Measurements from ENCODE around the gene WFDC9.
"Not testable (repeated sequence)": the region's sequence is repeated elsewhere in the genome, so short reads cannot be mapped to it uniquely, and the experiment has no call there.

WFDC9 gene

DNA sequence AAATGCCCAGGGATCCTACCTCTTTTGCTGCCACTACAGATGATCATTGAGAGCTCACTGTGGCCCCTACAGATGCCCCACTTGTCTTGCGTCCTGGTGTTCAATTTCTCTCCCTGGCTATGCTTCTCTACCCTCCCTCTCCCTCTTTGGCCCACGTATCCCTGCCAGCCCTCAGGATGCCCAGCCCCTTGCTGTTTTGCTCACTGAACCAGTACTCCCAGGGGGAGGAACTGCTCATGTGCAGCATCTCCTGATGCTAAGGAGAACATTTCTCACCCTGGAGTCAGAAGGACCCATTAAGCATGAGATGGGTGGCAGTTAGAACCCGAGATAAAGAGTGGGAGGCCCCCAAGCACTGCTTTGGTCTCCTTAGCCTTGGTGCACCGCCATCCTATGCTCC is at the start of gene WFDC9:
Gene WFDC9, minus strand, starts transcription at position 101 of the 400 bp plus-strand sequence. CDS start 21,103 bp downstream, outside the sequence.
- DNase-seq: no peak

DNA sequence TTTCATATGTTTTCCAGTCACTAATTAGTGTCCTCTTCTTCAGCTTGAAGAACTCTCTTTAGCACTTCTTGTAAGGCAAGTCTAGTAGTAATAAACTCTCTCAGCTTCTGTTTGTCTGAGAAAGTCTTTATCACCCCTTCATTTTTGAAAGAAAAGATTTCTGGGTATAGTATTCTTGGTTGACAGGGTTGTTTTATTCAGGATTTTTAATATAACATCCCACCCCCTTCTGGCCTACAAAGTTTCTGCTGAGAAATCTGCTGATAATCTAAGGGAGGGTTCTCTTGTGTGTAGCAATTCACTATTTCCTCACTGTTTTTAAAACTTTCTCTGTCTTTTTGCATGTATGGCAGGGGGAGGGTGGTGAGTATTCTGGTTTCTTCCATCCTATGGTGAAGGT is 48.6 kb upstream of the WFDC9 start:
- no peak for DNase-seq

DNA sequence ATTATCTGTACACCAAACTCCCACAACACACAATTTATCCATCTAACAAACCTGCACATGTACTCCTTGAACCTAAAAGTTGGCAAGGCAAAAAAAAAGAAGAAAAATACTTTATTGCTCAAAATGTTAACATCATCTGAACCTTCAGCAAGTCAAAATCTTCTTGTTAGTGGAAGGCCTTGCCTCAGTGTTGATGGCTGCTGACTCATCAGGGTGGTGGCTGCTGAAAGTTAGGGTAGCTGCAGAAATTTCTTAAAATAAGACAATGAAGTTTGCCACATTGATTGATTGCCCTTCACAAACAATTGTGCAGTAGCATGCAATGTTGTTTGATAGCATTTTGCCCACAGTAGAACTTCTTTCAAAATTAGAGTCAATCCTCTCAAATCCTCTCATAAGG is 41.7 kb upstream of the WFDC9 start:
- no peak for DNase-seq

DNA sequence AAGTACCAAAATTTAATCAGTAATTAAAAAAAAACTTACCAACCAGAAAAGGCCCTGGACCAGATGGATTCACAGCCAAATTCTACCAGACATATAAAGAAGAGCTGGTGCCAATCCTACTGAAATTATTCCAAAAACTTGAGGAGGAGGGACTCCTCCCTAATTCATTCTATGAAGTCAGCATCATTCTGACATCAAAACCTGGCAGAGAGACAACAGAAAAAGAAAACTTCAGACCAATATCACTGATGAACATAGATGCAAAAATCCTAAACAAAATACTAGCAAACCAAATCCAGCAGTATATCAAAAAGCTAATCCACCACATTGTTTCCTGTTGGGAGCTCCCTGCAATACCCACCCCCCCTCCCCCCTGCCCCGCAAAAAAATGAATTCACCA is 39.1 kb upstream of the WFDC9 start, which contains the start of gene WFDC11:
Gene WFDC11, minus strand, starts transcription at position 101 of the 400 bp plus-strand sequence. CDS start 19,639 bp downstream, outside the sequence.
- no peak for DNase-seq

DNA sequence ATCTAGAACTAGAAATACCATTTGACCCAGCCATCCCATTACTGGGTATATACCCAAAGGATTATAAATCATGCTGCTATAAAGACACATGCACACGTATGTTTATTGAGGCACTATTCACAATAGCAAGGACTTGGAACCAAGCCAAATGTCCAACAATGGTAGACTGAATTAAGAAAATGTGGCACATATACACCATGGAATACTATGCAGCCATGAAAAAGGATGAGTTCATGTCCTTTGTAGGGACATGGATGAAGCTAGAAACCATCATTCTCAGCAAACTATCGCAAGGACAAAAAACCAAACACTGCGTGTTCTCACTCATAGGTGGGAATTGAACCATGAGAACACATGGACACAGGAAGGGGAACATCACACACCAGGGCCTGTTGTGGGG is 26.0 kb upstream of the WFDC9 start:
- not testable (repeated sequence) for DNase-seq

DNA sequence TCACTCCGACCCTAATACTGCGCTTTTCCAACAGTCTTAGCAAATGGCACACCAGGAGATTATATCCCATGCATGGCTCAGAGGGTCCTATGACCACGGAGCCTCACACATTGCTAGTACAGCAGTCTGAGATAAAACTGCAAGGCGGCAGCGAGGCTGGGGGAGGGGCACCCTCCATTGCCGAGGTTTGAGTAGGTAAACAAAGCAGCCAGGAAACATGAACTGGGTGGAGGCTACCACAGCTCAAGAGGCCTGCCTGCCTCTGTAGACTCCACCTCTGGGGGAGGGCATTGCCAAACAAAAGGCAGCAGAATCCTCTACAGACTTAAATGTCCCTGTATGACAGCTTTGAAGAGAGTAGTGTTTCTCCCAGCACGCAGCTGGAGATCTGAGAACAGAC is 20.6 kb upstream of the WFDC9 start:
- peak; percentile 81 for DNase-seq

DNA sequence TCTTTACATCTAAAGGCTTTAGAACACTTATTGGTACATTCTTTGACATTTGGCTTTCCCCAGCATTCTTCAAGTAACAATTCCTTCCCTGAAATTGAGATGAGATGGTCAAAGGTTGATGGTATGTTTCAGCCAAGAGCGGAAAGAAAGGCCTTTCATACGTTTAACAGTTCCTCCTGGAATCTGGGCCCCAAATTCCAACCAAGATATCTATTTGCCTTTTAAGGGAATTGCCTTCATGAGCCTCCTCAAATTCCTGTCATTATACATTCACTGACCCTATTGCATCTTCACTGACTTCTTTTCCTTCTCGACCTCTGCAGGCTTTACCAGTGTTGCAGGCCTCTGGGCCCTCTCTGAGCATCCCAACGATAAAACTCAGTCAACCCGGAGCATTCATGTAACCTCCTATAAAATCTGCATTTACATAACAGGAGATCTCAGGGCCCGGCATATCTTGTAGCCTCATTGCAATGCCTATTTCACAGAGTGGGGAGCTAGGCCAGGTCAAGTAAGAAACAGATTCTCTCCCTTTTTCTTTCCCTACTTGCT is 18.3 kb upstream of the WFDC9 start:
- DNase-seq: no peak

DNA sequence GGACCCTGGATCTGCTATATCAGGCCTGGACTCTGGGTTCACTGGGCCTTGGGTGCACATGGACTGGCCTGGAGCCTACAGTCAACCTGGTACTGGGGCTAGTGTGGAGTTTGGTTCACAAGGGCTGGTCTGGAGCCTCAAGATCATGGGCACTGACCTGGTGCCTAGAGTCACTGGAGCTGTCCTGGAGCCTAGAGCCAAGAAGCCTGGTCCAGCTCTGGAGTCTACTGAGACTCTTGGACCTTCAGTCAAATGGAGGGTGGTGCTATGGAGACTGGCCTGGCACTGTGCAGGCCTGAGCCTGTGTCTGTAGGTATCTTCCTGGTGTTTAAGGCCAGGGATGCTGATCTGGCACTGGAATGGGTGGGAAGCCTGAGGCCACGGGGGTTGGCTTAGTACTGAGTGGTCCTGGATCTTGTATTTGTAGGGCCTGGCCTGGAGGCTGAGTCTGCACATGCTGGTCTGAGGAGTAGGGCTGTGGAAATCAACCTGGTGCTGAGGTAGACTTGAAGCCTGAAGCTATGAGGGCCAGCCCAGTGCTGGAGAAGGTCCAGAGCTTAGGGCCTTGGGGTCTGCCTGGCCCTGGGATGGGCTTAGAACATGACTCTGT is 16.5 kb upstream of the WFDC9 start:
- DNase-seq: no peak

DNA sequence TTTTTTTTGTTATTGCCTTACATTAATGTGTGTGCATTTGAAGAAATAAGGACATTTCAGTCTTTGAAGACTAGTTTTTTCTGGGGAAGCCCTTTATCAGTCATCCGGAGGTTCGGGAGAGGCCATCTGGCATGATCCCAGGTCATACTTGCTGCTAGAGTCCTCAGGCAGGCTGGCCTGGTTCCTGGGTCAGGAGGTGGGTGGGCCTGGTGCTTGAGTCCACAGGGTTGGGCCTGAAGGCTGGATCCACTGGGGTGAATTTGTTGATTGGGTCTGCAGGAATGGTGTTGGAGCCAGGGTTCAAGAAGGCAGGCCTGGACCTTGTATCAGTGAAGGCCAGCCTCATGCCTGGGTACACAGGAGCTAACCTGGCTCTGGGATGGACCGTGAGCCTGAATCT is 15.8 kb upstream of the WFDC9 start:
- no peak for DNase-seq

DNA sequence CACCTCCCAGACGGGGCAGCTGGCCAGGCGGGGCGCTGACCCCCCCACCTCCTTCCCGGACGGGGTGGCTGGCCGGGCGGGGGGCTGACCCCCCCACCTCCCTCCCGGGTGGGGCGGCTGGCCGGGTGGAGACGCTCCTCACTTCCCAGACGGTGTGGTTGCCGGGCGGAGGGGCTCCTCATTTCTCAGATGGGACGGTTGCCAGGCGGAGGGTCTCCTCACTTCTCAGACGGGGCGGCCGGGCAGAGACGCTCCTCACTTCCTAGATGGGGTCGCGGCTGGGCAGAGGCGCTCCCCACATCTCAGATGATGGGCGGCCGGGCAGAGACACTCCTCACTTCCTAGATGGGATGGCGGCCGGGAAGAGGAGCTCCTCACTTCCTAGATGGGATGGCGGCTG is 14.8 kb upstream of the WFDC9 start:
- DNase-seq: not testable (repeated sequence)

DNA sequence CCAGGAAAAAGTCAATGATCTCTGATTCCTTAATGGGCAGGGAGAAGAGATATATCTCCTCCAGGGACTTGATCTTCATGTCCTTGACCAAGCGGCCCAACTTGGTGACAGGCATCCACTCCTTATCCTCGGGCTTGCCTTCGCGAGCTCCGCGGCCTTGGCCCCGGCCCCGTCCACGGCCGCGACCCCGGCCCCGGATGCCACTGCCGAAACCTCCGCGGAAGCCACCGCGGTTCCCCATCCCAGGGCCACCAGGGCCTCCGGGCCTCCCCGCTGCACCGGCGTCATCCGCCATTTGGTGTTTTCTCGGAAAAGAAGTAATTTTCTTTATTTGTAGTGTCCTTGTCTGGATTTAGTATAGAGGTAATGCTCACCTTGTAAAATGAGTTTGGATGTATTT is 10.0 kb upstream of the WFDC9 start:
- not testable (repeated sequence) for DNase-seq

DNA sequence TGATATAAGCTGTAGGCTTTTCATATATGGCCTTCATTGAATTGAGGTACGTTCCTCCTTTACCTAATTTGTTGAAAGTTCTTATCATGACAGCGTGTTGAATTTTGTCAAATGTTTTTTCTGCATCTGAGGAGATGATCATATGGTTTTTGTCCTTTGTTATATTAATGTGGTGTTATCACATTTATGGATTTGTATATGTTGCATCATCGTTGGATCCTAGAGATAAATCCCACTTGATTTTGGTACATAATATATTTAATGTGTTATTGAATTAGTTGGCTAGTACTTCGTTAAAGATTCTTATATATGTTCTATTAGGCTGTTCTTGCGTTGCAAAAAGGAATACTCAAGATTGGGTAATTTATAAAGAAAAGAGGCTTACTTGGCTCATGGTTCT is 8.6 kb upstream of the WFDC9 start:
- no peak for DNase-seq

DNA sequence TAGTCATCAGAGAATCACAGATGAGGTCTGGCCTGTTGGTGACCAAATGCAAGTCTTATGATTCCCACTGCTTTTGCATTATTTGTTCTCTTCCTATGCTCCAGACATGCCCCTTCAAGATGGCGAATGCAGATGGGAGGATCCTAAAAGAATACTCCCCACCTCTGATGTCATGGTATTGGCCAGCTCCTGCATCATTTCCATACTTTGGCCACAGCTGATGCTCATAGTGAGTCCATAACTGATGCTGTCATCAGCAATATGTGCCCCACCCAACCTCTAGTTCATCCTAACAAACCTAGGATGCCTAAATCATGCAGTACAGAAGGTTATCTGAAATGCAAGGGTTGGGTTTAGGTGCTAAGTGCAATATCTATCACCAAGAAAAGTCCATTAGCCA is 5.4 kb upstream of the WFDC9 start:
- no peak for DNase-seq

DNA sequence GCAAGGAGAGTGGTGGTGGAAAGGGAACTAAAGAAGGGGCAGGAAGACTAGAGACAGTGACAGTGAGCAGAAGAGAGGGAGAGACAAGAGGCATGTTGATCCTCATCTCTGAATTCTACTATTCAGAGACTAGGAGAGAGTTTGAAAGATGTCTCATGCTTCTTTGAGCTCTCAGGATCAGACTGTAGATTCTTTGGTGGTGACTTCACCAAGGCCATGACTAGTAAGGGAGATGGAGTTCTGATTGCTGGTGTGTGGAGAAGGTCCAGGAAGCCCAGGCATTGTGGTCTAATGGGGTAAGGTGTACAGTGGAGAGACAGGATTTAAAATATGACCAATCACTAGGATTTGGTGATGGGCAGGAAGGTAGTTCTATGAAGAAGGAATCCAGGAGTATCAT is 713 bp downstream of the WFDC9 start:
- no peak for DNase-seq

DNA sequence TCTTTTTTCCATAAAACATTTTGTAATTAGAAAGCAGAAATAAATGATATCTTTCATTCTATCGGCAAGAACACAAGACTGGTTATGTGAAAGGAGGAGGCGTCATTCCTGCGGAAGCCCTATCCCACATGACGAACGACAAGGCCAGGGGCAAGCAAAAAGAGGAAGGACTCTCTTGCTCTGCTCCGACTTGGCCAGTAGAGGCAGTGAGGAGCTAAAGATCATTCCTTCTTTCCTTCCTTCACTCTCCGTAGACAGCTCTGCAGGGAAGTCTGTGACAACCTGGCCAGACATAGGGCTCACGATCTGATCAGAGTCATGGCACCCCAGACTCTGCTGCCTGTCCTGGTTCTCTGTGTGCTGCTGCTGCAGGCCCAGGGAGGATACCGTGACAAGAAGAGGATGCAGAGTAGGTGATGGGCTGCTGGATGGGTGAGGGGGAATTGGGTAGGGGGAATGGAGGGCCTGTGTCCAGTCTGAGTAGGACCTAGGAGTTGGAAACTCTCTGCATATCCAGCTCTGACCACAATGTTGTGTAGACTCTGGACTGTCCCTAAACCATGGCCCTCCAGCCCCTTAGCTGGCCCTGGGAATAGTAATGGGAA is 1.5 kb downstream of the WFDC9 start, which contains the start of gene WFDC10A:
Gene WFDC10A, plus strand, starts transcription at position 244 of the 605 bp plus-strand sequence. Its CDS starts 75 bp downstream, at position 319.
- peak; percentile 55 for DNase-seq

DNA sequence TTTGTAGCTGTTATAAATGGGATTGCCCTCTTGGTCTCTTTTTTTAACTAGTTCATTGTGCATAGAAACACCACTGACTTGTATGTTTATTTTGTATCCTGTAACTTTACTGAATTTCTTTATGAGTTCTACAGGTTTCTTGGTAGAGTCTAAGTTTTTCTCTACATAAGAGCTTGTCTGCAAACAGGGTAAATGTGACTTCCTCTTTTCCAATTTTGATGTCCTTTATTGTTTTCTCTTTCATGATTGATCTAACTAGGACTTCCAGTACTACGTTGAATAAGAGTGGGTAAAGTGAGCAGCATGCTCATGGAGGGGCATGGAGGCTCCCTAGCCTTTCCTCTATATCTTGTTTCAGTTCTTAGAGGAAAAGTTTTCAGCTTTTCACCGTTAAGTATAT is 4.5 kb downstream of the WFDC9 start:
- no peak for DNase-seq

DNA sequence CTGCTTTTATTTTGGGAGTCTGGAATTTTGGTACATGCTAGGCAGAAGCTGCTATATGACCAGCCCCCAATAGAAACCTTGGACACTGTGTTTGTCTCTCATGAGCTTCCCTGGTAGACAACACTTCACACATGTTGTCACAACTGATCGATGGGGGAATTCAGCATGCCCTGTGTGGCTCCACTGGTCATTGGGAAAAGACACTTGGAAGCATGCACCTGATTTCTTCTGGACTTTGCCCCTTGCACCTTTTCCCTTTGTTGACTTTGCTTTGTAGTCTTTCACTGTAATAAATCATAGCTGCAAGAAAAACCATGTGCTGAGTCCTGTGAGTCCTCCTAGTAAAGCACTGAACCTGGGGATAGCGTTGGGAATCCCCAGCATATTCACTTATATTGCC is 9.5 kb downstream of the WFDC9 start:
- DNase-seq: no peak

DNA sequence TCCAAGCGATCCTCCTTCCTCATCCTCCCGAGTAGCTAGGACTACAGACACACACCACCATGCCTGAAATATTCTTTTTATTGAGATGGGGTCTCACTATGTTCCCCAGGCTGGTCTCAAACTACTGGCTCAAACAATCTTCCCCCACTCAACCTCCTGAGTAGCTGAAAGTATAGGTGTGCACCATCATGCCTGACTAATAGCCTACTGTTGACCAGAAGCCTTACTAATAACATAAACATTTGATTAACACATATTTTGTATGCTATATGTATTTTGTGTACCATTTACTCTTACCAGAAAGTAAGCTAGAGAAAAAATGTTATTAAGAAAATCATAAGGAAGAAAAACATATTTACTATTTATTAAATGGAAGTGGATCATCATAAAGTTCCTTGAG is 13.5 kb downstream of the WFDC9 start:
- DNase-seq: no peak

DNA sequence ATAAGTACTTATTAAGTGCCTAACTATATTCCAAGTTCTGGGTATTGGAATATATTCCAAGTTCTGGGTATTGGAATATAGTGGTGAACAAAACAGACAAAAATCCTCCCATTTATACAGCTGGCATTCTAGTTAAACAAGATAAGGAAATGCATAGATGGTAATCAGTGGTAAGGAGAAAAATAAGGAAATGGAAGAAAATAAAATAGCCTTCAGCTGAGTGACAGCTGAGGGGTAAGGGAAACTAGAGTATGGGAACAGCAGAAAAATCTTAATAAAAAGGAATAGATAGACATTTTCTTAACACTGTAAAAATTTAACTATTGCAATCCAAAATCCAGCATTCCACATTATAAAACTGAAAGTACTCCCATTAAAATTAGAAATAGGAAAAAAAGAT is 18.8 kb downstream of the WFDC9 start:
- DNase-seq: no peak

DNA sequence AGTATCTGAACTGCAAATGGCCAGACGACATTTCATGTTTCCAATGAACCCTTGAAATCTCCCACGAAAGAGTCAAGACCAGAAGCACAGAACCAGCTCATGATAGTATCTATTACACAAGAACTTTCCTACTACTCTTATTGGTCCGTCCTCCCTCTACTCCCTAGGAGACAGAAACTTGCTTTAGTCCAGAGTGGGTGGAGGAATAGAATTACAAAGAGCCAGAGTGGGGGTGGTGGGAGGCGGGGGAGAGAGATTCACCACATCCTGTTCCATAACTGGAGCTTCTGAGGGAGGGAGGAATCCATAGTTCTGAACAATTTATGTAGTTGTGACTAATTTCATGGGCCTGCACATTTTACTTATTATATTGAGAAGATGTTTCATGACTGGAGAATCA is 20.0 kb downstream of the WFDC9 start:
- DNase-seq: no peak

DNA sequence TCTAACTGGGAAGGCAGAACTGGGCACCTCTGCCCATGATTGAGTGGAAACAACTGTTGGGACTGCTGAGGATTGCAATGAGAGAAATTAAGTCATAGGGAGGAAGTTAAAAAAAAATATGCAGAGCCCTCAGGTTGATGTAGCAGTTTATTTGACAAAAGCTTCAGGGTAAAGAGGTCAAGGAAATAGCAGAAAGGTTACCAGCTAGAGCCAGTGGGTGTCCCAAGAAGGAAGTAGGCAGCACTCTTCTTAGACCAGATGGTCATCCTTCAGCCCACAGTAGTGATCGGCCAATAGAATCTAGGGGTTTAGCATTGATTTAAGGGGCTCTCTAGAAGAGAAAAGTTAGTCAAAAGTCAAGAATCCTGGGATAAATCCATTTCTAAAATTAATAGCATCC is 23.3 kb downstream of the WFDC9 start:
- DNase-seq: no peak

DNA sequence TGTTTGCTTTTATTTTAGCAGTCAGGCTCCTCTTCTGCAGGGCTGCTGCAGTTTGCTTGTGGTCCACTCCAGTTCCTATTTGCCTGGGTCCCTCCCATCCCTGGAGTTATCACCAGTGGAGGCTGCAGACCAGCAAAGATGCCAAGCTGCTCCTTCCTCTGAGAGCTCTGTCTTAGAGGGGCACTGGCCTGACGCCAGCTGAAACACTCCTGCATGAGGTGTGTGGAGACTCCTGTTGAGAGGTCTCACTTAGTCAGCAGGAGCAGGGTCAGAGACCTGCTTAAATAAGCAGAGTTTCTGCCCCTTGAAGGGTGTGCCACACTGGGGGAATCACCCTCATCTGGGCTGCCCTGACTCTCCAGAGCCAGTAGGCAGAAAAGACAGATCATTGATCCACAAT is 35.8 kb downstream of the WFDC9 start:
- DNase-seq: no peak

DNA sequence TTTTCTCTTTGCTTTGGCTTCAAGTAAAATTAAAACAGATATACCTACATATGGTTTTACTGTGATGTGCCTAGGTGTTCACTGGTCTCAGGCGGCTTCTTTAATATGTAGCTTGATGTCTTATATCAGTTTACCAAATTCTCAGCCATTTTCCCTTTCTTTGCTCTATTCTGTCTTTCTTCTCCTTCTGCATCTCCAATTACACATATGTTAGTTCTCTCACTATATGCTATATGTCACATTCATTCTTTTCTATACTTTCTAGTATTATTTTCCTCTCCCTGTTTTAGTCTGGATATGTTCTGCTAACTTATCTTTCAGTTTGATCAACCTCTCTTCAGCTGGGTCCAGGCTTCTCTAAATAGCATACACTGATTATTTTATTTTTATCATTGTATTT is 37.6 kb downstream of the WFDC9 start:
- DNase-seq: no peak

DNA sequence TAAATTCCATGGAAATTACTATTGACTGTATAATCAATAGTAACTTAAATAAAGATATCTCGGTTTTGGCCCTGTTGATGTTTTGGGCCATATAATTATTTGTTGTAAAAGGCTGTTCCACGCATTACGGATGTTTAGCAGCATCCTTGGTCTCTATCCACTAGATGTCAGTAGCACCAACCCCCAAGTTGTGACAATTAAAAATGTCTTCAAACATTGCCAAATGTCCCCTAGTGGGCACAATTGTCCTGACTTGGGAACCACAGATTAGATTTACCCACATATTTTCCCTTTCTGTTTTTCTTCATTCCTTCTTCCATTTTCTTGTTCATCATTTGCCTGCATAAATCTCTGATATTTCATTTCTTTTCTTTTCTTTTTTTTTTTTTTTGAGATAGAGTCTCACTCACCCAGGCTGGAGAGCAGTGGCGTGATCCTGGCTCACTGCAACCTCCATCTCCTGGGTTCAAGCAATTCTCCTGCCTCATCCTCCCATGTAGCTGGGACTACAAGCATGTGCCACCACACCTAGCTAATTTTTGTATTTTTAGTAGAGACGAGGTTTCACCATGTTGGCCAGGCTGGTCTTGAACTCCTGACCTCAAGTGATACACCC is 38.4 kb downstream of the WFDC9 start:
- peak; percentile 12 for DNase-seq

Data from NCI-H2029 (cell line).